ENCODE data around the gene TSKS.

Gene TSKS

DNA sequence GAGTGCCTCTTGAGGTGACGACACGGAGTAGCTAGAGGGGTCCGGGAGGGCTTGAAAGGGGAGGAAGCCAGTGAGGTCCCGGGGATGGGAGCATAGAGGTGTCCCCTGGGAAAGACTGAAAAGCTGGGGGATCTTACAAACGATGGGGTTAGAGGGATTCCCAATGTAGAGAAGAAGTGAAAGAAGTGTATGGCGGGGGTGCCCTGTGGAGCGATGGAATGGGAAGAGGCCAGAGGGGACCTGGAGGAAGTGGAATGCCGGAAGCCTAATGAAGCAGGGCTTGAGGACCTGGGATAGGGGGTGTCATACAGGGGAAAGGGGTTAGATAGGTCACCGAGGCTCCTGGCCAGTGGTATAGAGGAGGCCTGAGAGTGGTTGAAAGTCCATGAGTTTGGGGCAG lies 4.3 kb upstream of the TSKS start:
- peaks cover 20% of the 10 kb centered on the region for H3K4me1 ChIP-seq (ENCODE audit: control insufficient read depth, insufficient read depth, low read length)
- H3K4me3 ChIP-seq (ENCODE audit: low read depth, low read length) = peak overlapping the region; percentile 98
- CTCF ChIA-PET = interaction anchor here (0.6 to 1.5 kb wide), 2 partner anchors 50 to 95 kb away, joined by 3 to 9 read pairs; no protein-coding TSS in a partner anchor
- no peaks in the 10 kb centered on the region for H3K9me3 ChIP-seq (ENCODE audit: control insufficient read depth, insufficient read depth, low read depth, low read length)
- peak overlapping the region; percentile 71 for H3K27ac ChIP-seq (ENCODE audit: extremely low read depth, low read depth, low read length)
- POLR2A ChIA-PET = interaction anchor here (0.5 to 2.1 kb wide), 18 partner anchors 12 to 788 kb away, joined by 3 to 15 read pairs (median 4); partner anchors contain the start of genes ADM5, FUZ, NUP62 and PTOV1
- peaks cover 0 to 4% of the 10 kb centered on the region in 2 experiments; a peak in 1 of 3 replicates for H3K36me3 ChIP-seq (ENCODE audit: control insufficient read depth in 2 of 2, insufficient read depth in 1 of 2, low read length in 2 of 2)
- TF ChIP-seq ZNF658 (tag by site-specific recombination; IDR thresholded peaks at IDR 0.05) (no peak), ZNF311 (tag by site-specific recombination; IDR thresholded peaks at IDR 0.05; ENCODE audit: borderline replicate concordance) (no peak), GLI4 (tag by site-specific recombination; IDR thresholded peaks at IDR 0.05) (no peak), ZNF600 (tag by site-specific recombination; IDR thresholded peaks at IDR 0.05) (no peak), ZNF335 (tag by site-specific recombination; conservative IDR thresholded peaks at IDR 0.05) (peak; percentile 91), ZNF292 (tag by site-specific recombination; IDR thresholded peaks at IDR 0.05; ENCODE audit: borderline replicate concordance, low read depth) (no peak), ZNF248 (tag by site-specific recombination; IDR thresholded peaks at IDR 0.05) (no peak), ZBTB10 (tag by site-specific recombination; IDR thresholded peaks at IDR 0.05) (peak; percentile 2; the same call in 1 of the 2 replicates), ZNF214 (tag by site-specific recombination; IDR thresholded peaks at IDR 0.05; ENCODE audit: borderline replicate concordance) (no peak), ZEB2 (tag by site-specific recombination; IDR thresholded peaks at IDR 0.05) (no peak), FEZF1 (tag by site-specific recombination; IDR thresholded peaks at IDR 0.05) (no peak), BCL6B (tag by site-specific recombination; IDR thresholded peaks at IDR 0.05) (no peak), ZNF433 (tag by site-specific recombination; IDR thresholded peaks at IDR 0.05; ENCODE audit: low read depth) (no peak), ZNF114 (tag by site-specific recombination; IDR thresholded peaks at IDR 0.05) (no peak), GLI2 (tag by site-specific recombination; IDR thresholded peaks at IDR 0.05; ENCODE audit: borderline replicate concordance, low read depth) (no peak), ZNF777 (tag by site-specific recombination; IDR thresholded peaks at IDR 0.05; ENCODE audit: borderline replicate concordance) (no peak), ZBTB6 (tag by site-specific recombination; IDR thresholded peaks at IDR 0.05) (no peak), ZNF621 (tag by site-specific recombination; IDR thresholded peaks at IDR 0.05) (no peak), ZNF571 (tag by site-specific recombination; IDR thresholded peaks at IDR 0.05) (no peak), ZNF146 (tag by site-specific recombination; IDR thresholded peaks at IDR 0.05) (no peak), HOXA7 (CRISPR knock-in tag; IDR thresholded peaks at IDR 0.05; ENCODE audit: borderline replicate concordance) (no peak)
- TF ChIP-seq, protein P1, sequence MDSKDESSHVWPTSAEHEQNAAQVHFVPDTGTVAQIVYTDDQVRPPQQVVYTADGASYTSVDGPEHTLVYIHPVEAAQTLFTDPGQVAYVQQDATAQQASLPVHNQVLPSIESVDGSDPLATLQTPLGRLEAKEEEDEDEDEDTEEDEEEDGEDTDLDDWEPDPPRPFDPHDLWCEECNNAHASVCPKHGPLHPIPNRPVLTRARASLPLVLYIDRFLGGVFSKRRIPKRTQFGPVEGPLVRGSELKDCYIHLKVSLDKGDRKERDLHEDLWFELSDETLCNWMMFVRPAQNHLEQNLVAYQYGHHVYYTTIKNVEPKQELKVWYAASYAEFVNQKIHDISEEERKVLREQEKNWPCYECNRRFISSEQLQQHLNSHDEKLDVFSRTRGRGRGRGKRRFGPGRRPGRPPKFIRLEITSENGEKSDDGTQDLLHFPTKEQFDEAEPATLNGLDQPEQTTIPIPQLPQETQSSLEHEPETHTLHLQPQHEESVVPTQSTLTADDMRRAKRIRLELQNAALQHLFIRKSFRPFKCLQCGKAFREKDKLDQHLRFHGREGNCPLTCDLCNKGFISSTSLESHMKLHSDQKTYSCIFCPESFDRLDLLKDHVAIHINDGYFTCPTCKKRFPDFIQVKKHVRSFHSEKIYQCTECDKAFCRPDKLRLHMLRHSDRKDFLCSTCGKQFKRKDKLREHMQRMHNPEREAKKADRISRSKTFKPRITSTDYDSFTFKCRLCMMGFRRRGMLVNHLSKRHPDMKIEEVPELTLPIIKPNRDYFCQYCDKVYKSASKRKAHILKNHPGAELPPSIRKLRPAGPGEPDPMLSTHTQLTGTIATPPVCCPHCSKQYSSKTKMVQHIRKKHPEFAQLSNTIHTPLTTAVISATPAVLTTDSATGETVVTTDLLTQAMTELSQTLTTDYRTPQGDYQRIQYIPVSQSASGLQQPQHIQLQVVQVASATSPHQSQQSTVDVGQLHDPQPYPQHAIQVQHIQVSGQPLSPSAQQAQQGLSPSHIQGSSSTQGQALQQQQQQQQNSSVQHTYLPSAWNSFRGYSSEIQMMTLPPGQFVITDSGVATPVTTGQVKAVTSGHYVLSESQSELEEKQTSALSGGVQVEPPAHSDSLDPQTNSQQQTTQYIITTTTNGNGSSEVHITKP (tag by site-specific recombination; IDR thresholded peaks at IDR 0.05) = peak; percentile 24; the same call in 1 of the 2 replicates
- TF ChIP-seq, protein P2, sequence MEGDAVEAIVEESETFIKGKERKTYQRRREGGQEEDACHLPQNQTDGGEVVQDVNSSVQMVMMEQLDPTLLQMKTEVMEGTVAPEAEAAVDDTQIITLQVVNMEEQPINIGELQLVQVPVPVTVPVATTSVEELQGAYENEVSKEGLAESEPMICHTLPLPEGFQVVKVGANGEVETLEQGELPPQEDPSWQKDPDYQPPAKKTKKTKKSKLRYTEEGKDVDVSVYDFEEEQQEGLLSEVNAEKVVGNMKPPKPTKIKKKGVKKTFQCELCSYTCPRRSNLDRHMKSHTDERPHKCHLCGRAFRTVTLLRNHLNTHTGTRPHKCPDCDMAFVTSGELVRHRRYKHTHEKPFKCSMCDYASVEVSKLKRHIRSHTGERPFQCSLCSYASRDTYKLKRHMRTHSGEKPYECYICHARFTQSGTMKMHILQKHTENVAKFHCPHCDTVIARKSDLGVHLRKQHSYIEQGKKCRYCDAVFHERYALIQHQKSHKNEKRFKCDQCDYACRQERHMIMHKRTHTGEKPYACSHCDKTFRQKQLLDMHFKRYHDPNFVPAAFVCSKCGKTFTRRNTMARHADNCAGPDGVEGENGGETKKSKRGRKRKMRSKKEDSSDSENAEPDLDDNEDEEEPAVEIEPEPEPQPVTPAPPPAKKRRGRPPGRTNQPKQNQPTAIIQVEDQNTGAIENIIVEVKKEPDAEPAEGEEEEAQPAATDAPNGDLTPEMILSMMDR (tag by site-specific recombination; IDR thresholded peaks at IDR 0.05) = no peak
- TF ChIP-seq, protein P3, sequence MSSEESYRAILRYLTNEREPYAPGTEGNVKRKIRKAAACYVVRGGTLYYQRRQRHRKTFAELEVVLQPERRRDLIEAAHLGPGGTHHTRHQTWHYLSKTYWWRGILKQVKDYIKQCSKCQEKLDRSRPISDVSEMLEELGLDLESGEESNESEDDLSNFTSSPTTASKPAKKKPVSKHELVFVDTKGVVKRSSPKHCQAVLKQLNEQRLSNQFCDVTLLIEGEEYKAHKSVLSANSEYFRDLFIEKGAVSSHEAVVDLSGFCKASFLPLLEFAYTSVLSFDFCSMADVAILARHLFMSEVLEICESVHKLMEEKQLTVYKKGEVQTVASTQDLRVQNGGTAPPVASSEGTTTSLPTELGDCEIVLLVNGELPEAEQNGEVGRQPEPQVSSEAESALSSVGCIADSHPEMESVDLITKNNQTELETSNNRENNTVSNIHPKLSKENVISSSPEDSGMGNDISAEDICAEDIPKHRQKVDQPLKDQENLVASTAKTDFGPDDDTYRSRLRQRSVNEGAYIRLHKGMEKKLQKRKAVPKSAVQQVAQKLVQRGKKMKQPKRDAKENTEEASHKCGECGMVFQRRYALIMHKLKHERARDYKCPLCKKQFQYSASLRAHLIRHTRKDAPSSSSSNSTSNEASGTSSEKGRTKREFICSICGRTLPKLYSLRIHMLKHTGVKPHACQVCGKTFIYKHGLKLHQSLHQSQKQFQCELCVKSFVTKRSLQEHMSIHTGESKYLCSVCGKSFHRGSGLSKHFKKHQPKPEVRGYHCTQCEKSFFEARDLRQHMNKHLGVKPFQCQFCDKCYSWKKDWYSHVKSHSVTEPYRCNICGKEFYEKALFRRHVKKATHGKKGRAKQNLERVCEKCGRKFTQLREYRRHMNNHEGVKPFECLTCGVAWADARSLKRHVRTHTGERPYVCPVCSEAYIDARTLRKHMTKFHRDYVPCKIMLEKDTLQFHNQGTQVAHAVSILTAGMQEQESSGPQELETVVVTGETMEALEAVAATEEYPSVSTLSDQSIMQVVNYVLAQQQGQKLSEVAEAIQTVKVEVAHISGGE (tag by site-specific recombination; conservative IDR thresholded peaks at IDR 0.05; ENCODE audit: low read depth) = peak; percentile 59; the same call in 1 of the 2 replicates
